HG03060 (cell line): ENCODE data around the gene CHRM1.

Experiments used
- ATAC-seq: cut with Tn5 transposase; IDR thresholded peaks from one replicate; pipeline ENCODE4 v1.9.1; 2021; ENCODE audit warnings: low read depth, moderate number of reproducible peaks; ENCODE audit not compliant: unreplicated experiment

Gene CHRM1

GRCh38 chr11:62908468-62909072 is 12.6 kb downstream of the CHRM1 start:
- no peak for ATAC-seq

DNA sequence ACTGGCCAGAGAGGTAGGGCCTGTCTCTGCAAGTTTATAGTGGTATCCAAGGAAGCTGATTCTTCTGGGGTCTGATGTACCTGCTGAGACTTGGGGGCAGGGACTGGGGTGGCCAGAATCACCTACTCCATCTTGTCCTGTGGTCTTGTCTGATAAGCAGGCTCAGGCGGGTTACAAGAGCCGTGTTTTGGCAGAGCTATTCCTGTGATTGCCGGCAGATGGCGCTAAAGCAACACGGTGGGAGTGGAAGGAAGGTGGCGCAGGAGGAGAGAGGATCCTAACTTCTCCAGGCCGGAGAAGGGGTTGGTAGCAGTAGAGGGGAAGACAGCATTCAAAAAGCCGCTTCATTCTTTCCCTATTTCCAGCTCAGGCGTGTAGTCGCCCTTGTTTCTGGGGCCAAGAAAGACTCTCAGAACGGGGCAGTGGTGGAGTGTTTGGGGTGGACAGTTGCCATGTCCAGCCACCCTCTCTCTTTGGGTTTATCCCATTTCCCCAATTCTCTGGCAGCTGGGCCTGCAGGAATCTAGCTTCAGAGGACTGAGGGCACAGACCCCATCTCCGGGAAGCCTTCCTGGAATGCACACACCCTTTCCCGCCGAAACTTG is 15.1 kb downstream of the CHRM1 start:
- no peak for ATAC-seq

DNA sequence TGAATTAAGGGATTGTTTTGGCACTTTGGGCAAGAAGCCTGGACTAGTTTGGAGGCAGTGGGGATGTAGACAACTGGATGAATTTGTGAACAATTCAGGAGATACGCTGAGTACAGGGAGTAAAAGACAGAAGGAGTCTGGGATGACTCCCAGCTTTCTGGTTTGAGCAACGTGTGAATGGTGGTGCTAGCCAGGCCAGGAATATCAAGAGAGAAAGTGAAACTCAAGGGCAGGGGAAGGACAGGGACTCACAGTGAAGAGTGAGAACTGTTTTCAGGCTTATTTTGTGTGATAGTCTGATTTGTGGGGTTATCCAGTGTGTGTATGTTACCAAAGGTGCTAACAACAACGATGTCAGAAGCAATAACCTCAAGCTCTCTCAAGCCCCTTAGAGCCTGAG is 15.9 kb downstream of the CHRM1 start:
- no peak for ATAC-seq

DNA sequence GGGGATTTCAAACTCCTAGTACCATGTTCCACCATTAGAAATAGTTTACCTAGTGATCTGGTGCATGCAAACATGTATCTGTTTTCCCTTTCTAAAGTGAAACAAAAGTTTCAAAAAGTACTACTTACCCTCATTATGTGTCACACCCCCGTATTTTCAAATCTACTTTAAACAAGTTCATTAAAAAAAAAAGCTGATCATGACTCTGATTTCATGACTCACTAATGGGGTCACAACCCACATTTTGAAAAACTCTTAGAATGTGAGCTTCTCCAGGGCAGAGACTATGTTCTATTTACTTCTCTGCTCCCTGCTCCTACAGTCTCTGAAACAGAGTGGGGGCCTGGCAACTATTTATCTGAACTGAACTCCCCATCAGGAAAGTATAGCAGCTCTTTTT is 18.2 kb downstream of the CHRM1 start:
- no peak for ATAC-seq

GRCh38 chr11:62898027-62898426 is 23.1 kb downstream of the CHRM1 start:
- ATAC-seq: no peak

- no peak for ATAC-seq
These were observed 23.9 kb downstream of the CHRM1 start for GRCh38 chr11:62897311-62897710.

DNA sequence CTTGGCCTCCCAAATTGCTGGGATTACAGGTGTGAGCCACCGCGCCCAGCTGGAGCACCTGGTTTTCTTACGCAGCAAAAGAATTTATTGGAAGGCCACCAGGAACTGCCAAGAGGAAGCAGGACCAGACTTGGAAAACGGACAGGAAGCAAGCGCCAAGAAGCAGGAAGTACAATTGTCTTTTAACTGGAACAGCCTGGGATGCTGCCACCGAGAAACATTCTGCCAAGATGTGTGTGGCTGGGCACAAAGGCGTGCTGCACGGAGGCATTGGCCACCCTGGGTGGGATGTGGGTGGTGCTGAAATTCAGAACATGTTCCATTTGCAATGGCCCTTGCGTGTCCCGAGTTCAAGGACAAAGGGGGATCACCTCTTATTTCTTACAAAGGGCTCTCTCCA is 25.1 kb downstream of the CHRM1 start:
- no peak for ATAC-seq

DNA sequence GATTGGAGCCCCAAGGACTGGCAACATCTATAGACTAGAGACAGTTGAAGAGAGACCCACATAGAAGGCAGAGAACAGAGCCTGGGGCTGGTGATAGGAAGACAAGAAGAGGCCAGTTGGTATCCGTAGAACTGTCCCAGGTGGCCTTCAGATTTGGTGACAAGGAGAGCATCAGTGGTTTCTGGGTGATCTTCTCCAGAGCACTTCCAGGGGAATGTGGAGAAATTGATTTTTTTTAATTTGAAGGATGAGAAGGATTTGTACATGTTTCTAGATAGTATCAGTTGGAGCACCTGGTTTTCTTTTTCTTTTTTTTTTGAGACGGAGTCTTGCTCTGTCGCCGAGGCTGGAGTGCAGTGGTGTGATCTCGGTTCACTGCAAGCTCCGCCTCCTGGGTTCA is 25.7 kb downstream of the CHRM1 start:
- no peak for ATAC-seq

GRCh38 chr11:62892077-62892922 is 28.9 kb downstream of the CHRM1 start:
- no peak for ATAC-seq

DNA sequence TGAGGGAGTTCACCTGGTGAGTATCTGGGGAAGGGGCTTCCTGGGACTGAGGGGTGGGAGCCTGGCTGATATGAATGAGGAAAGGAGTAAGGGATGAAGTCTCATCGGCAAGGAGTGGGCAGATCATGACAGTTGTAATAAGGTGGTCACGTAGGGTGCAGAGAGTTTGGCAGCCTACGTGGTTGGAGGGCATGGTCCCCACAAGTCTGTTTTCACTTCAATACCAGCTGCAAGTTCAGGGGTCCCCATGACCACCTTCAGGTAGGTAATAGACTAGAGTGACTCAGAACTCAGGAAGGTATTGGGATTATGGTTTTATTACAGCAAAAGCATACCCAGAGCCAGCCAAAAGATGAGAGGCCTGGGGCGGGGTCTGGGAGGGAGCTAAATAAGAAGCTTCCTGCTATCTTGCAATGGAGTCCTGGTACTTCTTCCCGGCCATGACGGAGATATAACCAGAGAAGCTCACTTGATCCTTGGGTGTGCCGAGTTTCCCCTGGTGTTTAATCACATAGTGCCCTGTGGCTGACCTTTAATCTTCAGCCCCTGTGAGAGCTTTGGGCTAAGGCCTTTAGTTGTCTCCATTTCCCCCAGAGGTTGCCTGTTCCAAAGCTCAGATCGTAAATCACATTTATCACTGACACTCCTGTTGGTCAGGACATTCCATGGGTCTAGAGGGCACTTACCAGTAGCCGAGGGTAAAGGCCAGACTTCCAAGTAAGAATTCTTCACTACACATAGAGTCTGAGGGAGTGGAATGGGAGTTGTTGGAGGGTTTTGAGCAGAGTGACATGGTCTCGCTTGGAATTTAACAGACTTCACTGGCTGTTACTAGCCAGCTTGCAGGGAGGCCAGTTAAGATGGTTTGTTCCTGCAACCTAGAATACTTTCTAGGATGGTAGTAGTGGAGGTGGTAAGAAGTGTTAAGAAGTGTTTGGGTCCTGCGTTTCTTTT is 31.4 kb downstream of the CHRM1 start:
- no peak for ATAC-seq

- no peak for ATAC-seq
These were observed 32.1 kb downstream of the CHRM1 start for GRCh38 chr11:62889126-62889483.

GRCh38 chr11:62888406-62888805 is 32.8 kb downstream of the CHRM1 start:
- no peak for ATAC-seq

- no peak for ATAC-seq
These were observed 35.9 kb downstream of the CHRM1 start for GRCh38 chr11:62885137-62885750.

GRCh38 chr11:62883673-62884072 is 37.5 kb downstream of the CHRM1 start:
- ATAC-seq: no peak

GRCh38 chr11:62882788-62883501 is 38.2 kb downstream of the CHRM1 start:
- ATAC-seq: no peak

DNA sequence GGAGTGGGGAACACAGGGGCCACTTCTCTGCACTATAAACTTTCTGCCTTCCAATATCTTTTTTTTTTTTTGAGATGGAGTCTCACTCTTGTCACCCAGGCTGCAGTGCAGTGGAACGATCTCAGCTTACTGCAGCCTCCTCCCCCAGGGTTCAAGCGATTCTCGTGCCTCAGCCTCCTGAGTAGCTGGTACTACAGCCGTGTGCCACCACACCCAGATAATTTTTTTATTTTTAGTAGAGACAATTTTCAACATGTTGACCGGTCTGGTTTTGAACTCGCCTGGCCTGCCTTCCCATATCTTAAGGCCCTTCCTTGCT is 38.8 kb downstream of the CHRM1 start:
- no peak for ATAC-seq

DNA sequence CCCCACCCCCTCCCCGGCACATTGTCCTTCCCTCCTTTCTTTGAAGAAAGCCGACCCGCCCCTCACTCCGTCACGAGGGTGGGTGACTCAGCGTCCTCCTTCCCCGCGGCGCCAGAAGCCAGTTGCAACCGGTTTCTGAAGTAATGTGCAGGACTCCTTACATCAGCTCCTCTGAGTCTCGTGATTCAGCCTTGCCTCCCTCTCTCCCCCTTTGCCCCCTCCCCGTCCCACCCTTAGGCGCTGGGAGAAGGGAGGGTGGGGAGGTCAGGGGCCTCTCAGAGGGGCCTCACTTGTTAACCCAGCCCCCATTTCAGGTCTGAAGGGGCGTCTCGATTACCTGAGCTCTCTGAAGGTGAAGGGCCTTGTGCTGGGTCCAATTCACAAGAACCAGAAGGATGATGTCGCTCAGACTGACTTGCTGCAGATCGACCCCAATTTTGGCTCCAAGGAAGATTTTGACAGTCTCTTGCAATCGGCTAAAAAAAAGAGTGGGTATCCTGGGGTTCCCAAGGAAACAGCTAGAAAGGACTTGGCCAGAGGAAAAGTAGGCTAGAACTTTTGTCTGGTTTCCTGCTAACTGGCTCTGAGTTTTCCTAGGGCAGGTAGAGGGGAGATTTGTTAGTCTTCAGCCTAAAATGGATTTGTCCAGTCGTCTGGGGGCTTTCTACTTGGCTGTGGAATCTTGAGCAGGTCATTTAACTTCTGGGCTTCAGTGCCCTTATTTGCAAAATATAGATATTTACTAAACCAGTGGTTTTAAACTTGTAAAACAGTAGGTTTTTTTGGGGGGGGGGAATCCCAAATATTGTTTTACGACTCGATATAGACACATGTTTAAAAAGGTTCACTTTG is 39.4 kb downstream of the CHRM1 start:
- peak; percentile 25 for ATAC-seq

GRCh38 chr11:62880803-62881578 is 40.2 kb downstream of the CHRM1 start, which contains the start of gene SLC3A2:
TSS of gene SLC3A2 (plus strand) at chr11:62880896. CDS start at chr11:62881024, 128 bp downstream.
- ATAC-seq: peak; percentile 44
